ENCODE measurements around the gene EPN2. TPM values are rescaled to one million over a fixed set of nuclear protein-coding genes. Genes with fewer than 3 reads are reported as not detected.

The EPN2 gene
- total RNA-seq, 1 experiment from 2014 or later, result 35.6 TPM

DNA sequence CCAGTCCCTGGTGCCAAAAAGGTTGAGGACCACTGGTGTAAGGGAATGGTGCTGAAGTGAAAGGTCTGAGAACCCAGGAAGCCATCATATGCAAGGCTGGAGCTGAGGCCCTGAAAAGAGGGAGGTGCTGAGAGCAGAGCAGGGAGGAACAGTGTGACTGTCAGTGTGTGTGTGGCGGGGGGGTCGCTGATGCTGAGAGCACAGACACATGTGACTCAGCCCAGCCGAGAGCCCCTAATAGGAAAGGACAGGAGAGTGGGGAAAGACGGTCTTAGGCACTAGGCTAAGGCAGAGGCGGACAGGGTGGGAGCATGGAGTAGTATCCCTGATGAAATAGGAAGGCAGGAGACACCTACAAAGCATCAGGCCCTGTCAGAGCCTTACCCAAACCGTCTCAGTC, 124.2 kb downstream of the EPN2 start:
- Mint-ChIP-seq H3K4me3 (ENCODE audit: unreplicated experiment) (peak overlapping the region; percentile 80), H3K36me3 (ENCODE audit: insufficient read depth, unreplicated experiment) (no peaks in the 10 kb centered on the region), H3K4me1 (ENCODE audit: low read depth, unreplicated experiment) (no peaks in the 10 kb centered on the region), H3K9me3 (ENCODE audit: unreplicated experiment) (no peaks in the 10 kb centered on the region), H3K27me3 (ENCODE audit: insufficient read depth, unreplicated experiment) (no peaks in the 10 kb centered on the region), H3K27ac (ENCODE audit: unreplicated experiment) (peak overlapping the region; percentile 39)
- CTCF ChIA-PET, result interaction anchor here (2.4 kb wide), 1 partner anchor 17 kb away, joined by 69 read pairs; the partner anchor contains the start of gene MAPK7
- H3K4me3 ChIP-seq (ENCODE audit: low read depth, low read length), result no peak overlapping the region
- no TSS peak for BruUV-seq (replicated peaks)
- intact Hi-C loops (cut with micrococcal nuclease; ENCODE audit: unreplicated experiment), result no loop called here
- DNase-seq, result peak in 1 of 2 experiments; percentile 30
- H3K9me3 ChIP-seq, result no peaks in the 10 kb centered on the region
- no peaks in the 10 kb centered on the region; the same call in 1 of the 2 replicates for H3K27me3 ChIP-seq (replicated peaks; ENCODE audit: control insufficient read depth, insufficient read depth, low read length)
- POLR2A ChIA-PET, result interaction anchor here (3.1 kb wide), 1 partner anchor 16 kb away, joined by 30 read pairs; the partner anchor contains the start of gene MAPK7
- H3K4me1 ChIP-seq, result peaks cover 6% of the 10 kb centered on the region
- TF ChIP-seq, protein P1, sequence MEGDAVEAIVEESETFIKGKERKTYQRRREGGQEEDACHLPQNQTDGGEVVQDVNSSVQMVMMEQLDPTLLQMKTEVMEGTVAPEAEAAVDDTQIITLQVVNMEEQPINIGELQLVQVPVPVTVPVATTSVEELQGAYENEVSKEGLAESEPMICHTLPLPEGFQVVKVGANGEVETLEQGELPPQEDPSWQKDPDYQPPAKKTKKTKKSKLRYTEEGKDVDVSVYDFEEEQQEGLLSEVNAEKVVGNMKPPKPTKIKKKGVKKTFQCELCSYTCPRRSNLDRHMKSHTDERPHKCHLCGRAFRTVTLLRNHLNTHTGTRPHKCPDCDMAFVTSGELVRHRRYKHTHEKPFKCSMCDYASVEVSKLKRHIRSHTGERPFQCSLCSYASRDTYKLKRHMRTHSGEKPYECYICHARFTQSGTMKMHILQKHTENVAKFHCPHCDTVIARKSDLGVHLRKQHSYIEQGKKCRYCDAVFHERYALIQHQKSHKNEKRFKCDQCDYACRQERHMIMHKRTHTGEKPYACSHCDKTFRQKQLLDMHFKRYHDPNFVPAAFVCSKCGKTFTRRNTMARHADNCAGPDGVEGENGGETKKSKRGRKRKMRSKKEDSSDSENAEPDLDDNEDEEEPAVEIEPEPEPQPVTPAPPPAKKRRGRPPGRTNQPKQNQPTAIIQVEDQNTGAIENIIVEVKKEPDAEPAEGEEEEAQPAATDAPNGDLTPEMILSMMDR (IDR thresholded peaks at IDR 0.05; ENCODE audit: insufficient read depth in 1 of 2, low read depth in 1 of 2, low read length in 1 of 2, severe bottlenecking in 1 of 2, unreplicated experiment in 1 of 2), result no peak
- H3K36me3 ChIP-seq (ENCODE audit: control insufficient read depth, insufficient read depth, low read length), result no peaks in the 10 kb centered on the region

DNA sequence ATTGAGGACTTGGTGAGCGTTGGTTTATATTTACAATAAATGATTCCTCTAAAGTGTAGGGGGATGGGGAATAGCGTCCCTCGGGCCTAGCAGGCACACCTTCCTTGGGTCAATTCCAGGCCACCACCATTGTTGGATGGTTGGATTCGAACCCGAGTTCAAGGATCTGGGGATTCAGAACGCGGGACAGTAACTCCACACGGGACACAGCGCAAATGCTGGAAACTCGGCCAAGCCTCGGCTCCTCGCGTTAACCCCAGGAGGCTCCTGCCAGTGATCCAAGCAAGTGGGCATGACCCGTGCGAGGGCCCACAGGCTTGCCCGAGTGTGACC, 124.7 kb downstream of the EPN2 start:
- H3K36me3 ChIP-seq (ENCODE audit: control insufficient read depth, insufficient read depth, low read length), result no peaks in the 10 kb centered on the region
- ChIA-PET CTCF (interaction anchor here (0.9 to 2.4 kb wide), 8 partner anchors 16 to 405 kb away, joined by 3 to 69 read pairs (median 7); partner anchors contain the start of gene MAPK7), POLR2A (interaction anchor here (3.1 kb wide), 1 partner anchor 16 kb away, joined by 30 read pairs; the partner anchor contains the start of gene MAPK7)
- intact Hi-C loops (cut with micrococcal nuclease; ENCODE audit: unreplicated experiment), result loop anchor here (1.0 to 2.0 kb wide), 4 partner anchors 16 to 405 kb away; partner anchors contain the start of gene MAPK7
- Mint-ChIP-seq H3K36me3 (ENCODE audit: insufficient read depth, unreplicated experiment) (no peaks in the 10 kb centered on the region), H3K27ac (ENCODE audit: unreplicated experiment) (peak overlapping the region; percentile 68), H3K4me1 (ENCODE audit: low read depth, unreplicated experiment) (no peaks in the 10 kb centered on the region), H3K9me3 (ENCODE audit: unreplicated experiment) (no peaks in the 10 kb centered on the region), H3K4me3 (ENCODE audit: unreplicated experiment) (peak overlapping the region; percentile 80), H3K27me3 (ENCODE audit: insufficient read depth, unreplicated experiment) (no peaks in the 10 kb centered on the region)
- BruUV-seq (replicated peaks), result TSS peak; percentile 64
- H3K9me3 ChIP-seq, result no peaks in the 10 kb centered on the region
- TF ChIP-seq, protein P1 (IDR thresholded peaks at IDR 0.05; ENCODE audit: insufficient read depth in 1 of 2, low read depth in 1 of 2, low read length in 1 of 2, severe bottlenecking in 1 of 2, unreplicated experiment in 1 of 2), result no peak
- no peaks in the 10 kb centered on the region for H3K27me3 ChIP-seq (replicated peaks; ENCODE audit: control insufficient read depth, insufficient read depth, low read length)
- H3K4me1 ChIP-seq, result peaks cover 6% of the 10 kb centered on the region
- DNase-seq, result no peak
- peak overlapping the region; percentile 81 for H3K4me3 ChIP-seq (ENCODE audit: low read depth, low read length)

DNA sequence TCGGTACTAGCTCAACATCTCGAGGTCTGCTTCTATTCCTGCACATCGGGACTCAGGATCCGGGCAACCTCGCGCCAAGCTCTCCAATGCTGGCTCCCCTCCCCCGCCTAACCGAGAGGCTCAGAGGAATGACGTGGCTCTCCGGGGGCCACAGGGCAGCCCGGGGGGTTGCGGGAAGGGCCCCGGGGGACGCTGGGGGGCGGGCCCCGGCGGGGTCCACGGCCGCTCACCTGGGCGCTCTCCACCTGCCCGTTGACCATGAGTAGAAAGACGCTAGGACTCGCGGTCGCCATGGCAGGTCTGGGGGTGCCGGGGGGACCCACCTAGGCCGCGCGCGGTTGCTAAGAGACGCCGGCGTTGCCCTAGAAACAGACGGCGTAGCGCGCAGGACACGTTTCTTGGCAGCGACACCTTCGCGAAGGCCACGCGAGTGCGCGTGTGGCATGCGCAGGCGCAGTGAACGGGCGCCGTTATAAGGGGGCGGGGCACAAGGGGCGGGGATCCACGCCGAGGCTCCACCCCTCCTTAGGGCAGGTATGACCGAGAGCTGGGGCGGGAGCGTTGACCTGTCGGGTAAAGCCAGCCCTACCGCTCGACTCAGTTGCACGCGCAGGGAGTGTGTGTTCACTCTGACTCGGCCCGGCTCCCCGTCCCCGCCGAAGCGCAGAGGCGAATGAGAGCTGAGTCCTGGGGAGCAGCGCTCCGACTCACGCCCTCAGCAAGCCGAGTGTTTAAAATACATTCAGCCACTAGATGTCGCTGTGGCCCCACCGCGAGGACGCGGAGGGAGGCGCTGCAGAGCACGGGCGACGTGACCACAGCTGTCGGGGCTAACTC, 125.3 kb downstream of the EPN2 start, which contains the start of gene B9D1:
Gene B9D1, minus strand, starts transcription at position 447 of the 837 bp plus-strand sequence. Its CDS starts 154 bp downstream, at position 293.
- Mint-ChIP-seq H3K9me3 (ENCODE audit: unreplicated experiment) (no peaks in the 10 kb centered on the region), H3K27ac (ENCODE audit: unreplicated experiment) (peak within 1 kb of the TSS; percentile 68), H3K27me3 (ENCODE audit: insufficient read depth, unreplicated experiment) (no peaks in the 10 kb centered on the region), H3K4me1 (ENCODE audit: low read depth, unreplicated experiment) (no peaks in the 10 kb centered on the region), H3K36me3 (ENCODE audit: insufficient read depth, unreplicated experiment) (no peaks in the 10 kb centered on the region), H3K4me3 (ENCODE audit: unreplicated experiment) (peak within 1 kb of the TSS; percentile 80)
- DNase-seq, result peak; percentile 93 to 94
- intact Hi-C loops (cut with micrococcal nuclease; ENCODE audit: unreplicated experiment), result loop anchor here (1.0 to 2.0 kb wide), 4 partner anchors 16 to 404 kb away; partner anchors contain the start of gene MAPK7
- TF ChIP-seq, protein P1 (IDR thresholded peaks at IDR 0.05; ENCODE audit: insufficient read depth in 1 of 2, low read depth in 1 of 2, low read length in 1 of 2, severe bottlenecking in 1 of 2, unreplicated experiment in 1 of 2), result peak; percentile 94 to 98
- CTCF ChIA-PET, result interaction anchor here (0.6 to 2.4 kb wide), 25 partner anchors 9 to 752 kb away, joined by 3 to 69 read pairs (median 4); partner anchors contain the start of genes ALDH3A2 and MAPK7
- POLR2A ChIA-PET, result interaction anchor here (1.0 to 3.1 kb wide), 3 partner anchors 9 to 25 kb away, joined by 3 to 30 read pairs (median 3); partner anchors contain the start of gene MAPK7
- no peaks in the 10 kb centered on the region for H3K27me3 ChIP-seq (replicated peaks; ENCODE audit: control insufficient read depth, insufficient read depth, low read length)
- no peaks in the 10 kb centered on the region for H3K9me3 ChIP-seq
- H3K36me3 ChIP-seq (ENCODE audit: control insufficient read depth, insufficient read depth, low read length), result no peaks in the 10 kb centered on the region
- peaks cover 6% of the 10 kb centered on the region for H3K4me1 ChIP-seq
- no TSS peak for BruUV-seq (replicated peaks)
- peak within 1 kb of the TSS; percentile 81 for H3K4me3 ChIP-seq (ENCODE audit: low read depth, low read length)
